Activated CD4-positive, alpha-beta T cell treated with anti-CD3 and anti-CD28 coated beads for 4 hours (primary cell): ENCODE data around the gene MAGEB10.
"Not testable (repeated sequence)": the region's sequence is repeated elsewhere in the genome, so short reads cannot be mapped to it uniquely, and the experiment has no call there.

ENCODE experiments used
- DNase-seq, 2 donors: peaks; one replicate each; pipeline ENCODE4 v3.0.0-alpha.2; 2020

Gene MAGEB10, protein sequence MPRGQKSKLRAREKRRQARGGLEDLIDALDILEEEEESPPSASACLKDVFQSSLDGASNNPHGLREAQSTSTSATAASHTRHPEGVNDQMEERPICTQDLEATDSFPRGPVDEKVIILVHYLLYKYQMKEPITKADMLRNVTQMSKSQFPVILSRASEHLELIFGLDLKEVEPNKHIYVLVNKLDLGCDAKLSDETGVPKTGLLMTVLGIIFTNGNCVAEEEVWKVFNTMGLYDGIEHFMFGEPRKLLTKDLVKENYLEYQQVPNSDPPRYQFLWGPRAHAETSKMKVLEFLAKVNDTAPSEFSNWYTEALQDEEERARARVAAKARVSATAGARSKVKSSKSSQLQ

DNA sequence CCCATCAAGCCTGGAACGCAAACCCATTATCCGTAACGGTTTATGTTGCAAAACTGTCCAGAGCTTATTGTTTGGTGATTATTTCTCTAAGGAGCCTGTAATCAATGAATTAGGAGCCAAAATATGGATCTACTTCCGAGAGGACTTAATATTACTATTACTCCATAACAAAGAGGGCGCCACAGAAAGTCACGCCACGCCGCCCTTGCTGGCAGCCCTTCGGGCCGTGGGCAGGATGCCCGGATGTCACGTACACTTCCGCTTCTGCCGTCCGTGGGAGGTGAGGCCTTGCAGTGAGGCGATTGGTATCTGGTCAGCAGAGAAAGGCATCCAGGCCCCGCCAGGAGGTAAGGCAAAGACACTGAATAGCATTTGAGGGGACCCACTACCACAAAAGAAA, at the start of gene MAGEB10:
Gene MAGEB10 (plus strand): TSS at position 301 of the 400 bp plus-strand sequence. CDS start 13,317 bp downstream, outside the sequence.
- no peak for DNase-seq

DNA sequence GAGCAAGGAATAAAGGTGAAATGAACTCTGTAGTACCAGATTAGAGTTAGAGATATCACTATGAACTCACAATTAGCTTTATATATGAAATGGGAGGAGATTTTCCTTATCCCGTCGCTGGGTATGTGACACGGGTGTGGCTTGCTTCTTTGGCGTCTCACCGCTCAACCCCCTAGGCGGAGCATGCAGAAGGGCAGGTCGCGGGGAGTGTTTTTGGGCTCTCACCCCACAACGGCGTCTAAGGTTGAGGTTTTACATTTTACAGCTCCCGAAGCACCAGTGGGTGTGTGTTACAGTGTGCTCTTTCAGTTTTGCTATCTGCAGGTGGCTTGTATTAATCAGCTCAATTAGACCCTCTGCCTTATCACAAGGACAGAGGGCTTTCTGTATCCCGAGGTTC, 42.1 kb upstream of the MAGEB10 start:
- DNase-seq = no peak

DNA sequence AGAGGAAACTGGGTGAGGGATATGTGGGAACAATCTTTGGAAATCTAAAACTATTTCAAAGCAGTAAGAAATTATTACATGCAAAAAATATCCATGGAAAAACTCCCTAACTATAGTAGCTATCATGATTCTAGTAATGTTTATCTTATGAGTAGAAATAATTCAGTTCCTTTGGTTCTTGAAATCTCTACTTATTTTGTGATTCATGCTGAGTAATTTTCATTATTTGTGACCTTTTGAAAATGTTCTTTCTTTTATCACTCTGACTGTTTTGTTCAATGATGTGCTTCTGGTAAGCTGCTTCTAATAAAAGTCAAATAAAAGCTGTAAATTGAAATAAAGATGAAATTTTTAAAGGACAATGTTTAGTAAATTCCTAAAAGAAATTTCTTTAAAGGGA, 40.4 kb upstream of the MAGEB10 start:
- no peak for DNase-seq

DNA sequence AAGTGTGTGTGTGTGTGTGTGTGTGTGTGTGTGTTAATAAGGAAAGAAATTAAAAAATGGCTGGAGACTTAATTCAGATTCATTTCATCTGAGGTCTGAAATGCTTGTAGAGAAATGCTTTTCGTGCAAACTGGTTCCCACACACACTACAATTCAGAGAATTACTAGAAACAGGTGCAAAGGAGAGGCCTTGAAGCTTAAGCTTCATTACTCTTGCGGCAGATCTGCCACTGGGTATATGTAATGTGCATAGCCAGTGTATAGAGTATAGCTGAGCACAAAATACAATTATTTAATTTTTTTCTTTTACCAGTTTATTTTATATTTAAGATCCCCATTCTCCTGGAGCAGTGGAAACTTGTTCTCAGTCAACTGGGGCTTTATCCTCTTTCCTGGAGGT, 31.8 kb upstream of the MAGEB10 start:
- no peak for DNase-seq

DNA sequence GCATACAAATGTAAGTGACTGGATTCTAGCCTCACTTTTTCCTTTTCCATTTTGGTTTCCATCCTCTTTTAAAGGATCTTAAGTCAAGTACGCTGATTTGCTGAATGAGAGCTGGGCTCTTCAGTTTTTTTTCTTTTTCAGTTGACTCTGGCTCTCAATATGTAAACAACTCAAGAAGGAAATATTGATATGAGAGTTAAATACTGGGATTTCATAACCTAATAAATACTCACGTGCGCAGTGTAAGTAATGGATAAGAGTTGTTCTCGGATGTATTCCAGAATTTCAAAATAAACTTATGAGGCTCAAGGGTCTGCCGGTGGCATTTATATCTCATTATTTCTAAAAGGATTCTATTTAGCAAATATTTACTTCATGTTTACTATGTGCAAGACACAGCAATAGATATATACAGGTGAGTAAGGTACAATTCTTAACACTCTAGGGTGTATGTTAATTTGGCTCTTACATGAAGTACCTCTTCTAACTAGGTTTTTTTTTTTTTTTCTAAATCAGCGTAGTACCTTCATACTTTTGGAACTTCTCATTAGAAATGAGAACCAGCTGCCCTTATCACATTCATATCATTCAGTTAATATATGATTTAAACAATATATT, 11.0 kb upstream of the MAGEB10 start:
- no peak for DNase-seq

DNA sequence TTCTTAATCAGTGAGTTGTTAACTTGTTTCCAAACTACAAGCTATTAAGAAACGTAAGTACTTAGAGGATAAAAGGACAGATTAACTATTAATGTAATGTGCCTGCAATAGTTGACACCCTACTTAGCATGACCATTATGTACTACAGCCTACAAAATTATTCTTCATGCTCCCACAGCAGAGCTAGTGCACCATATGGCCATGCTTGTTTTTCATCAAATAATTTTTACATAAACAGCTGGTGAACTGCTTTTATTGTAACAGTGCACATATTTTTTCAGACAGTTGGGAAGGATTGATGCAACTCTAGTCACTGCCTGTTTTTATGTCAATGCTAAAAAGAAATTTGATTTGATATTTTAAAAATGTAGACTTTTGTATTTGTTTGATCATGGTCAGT, 10.2 kb upstream of the MAGEB10 start:
- DNase-seq = no peak

DNA sequence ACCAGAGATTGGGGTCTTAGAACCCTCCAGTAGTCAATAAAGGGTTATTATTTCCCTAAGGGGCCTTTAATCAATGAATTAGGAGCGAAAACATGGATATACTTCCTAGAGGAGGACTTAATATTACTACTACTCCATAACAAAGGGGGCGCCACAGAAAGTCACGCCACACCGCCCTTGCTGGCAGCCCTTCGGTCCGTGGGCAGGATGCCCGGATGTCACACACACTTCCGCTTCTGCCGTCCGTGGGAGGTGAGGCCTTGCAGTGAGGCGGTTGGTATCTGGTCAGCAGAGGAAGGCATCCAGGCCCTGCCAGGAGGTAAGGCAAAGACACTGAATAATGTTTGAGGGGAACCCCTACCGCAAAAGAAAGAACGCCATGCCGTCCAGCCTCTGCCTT, 436 bp downstream of the MAGEB10 start:
- no peak for DNase-seq

DNA sequence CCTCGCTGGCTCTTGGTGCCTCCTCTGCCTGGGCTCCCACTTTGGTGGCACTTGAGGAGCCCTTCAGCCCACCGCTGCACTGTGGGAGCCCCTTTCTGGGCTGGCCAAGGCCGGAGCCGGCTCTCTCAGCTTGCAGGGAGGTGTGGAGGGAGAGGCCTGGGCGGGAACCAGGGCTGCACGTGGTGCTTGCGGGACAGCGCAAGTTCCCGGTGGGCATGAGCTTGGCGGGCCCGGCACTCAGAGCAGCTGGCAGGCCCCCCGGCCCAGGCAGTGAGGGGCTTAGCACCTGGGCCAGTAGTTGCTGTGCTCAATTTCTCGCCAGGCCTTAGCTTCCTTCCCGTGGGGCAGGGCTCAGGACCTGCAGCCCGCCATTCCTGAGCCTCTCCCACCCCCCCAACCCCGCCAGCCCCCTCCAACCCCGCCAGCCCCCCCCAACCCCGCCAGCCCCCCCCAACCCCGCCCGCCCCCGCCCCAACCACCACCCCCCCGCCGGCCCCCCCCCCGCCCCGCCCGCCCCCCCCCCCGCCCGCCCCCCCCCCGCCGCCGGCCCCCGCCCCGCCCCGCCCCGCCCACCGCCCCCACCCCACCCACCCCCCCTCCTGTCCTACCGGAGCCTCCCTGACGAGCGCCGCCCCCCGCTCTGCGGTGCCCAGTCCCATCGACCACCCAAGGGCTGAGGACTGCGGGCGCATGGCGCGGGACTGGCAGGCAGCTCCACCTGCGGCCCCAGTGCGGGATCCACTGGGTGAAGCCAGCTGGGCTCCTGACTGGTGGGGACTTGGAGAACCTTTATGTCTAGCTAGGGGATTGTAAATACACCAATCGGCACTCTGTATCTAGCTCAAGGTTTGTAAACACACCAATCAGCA, 1.4 kb downstream of the MAGEB10 start:
- DNase-seq = not testable (repeated sequence)

DNA sequence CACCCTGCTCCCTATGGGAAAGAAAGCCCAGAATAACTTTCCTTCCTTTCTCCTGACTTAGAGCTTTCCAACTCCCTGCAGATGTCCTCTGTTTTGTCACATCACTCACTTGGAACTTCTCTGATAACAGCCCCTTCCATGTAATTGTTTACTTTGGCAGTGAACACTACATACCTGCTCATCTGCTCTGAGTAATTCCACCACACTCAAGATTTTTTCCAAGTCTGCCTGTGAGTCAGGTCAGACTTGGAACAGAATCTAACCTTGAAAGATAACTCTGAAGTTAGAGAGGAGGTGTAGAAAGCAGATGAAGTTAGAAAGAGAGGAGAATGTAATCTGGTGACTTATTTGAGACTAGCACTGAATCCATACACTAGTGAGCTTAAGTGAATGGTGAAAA, 7.4 kb downstream of the MAGEB10 start:
- DNase-seq = no peak

DNA sequence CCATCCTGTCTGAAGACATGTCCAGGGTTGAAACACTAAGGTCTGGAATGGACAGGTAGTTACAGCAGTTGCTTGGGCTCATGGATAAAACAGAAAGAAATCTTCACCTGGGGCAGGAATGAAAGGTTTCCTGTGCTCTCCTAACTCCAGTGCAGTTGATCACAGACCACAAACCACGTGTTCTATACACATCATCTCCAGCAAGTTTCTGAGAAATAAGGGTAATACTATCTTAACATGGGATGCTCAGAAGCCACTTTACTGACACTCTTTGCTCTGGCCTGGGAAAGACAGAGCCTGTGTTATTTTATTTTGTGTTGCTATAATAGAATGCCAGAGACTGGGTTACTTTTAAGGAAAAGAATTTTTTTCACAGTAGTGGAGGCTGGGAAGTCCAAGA, 16.0 kb downstream of the MAGEB10 start:
- DNase-seq = no peak

DNA sequence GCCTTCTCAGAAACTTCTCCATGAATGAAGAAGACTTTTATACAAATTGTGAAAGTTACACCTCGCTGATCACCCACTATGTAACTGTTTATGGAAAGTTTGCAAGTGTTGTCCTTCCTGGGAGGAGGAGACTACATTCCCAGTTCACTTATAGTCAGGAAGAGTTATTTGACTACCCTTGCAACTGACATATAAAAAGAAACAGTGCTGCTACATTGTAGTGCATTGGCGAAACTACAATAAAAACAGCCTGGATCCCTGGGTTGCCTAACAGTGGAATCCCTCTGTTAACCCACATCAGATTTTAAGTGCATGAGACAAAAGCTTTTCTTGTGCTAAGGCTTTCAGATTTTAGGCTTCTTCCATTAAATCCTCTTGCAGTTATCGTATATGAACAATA, 30.4 kb downstream of the MAGEB10 start:
- DNase-seq = no peak

DNA sequence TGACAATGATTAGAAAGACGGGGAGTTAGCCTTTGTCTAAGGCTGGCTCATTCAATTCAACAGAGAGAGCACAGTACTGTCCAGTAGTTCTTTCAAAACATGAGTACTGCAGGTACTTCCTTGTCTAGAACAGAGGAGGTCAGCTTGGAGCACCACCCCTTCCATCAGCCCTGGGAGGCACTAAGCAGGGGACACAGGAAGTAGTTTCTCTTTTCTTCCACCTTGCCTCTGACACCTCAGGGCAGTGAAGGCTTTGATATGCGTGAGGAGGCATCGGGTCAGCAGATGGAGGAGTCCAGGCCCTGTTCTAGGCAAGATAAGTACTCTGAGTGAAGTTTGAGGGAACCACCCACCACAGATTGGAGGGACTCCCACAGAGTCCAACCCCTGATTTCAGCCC, 33.1 kb downstream of the MAGEB10 start:
- no peak for DNase-seq

DNA sequence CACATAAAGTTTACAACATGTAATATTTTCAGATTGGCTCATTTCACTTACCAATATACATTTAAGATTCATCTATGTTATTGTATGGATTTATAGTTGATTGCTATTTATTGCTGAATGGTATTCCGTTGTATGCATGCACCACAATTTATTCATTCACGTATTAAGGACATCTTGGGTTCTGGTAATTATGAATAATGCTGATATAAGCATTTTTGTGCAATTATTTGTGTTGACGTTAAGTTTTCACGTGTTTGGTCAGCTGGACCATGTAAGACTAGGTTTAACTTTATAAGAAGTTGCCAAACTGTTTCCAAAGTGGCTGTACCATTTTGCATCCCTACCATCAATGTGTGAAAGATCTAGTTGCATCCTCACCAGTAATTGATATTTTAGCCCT, 35.1 kb downstream of the MAGEB10 start:
- DNase-seq = no peak

DNA sequence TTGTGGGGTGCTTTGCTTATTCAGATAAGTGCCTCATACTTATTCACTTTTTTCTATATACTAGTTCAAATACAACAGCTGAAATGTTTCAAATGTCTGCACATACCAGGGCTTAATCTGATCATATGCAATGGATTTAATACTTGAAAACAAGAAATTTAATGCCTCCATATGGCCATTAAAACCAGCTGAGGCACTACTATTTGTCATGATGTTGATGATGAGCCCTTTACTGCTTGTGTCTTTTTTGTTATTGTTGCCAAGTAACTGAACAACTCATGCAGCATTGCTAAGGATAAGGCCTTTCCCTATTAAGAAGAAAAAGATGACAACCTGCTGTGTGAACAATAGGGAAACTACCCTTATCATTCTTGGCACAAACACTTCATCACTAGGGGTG, 52.5 kb downstream of the MAGEB10 start:
- DNase-seq = no peak

DNA sequence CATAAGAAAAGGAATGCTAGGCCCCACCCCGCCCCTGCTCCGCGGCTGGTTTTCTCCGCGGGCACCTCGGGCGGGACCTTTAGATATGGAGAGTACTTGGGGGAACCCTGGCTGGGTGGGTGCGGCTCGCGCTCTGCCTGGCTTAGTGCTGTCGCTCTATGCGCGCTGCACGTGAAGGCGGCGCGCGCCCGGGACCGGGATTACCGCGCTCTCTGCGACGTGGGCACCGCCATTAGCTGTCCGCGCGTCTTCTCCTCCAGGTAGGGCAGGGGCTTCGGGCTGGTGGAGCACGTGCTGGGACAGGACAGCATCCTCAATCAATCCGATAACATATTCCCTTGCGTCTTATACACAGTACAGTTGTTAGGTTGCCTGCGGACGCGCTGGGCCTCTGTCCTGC, 56.0 kb downstream of the MAGEB10 start:
- DNase-seq = no peak
